Loucy (cell line): ENCODE results near the gene PRKCQ.

ENCODE experiments used
- H2AFZ ChIP-seq: fragments of 200-600 bp; sonication (generic); 2 replicates; pipeline ENCODE4 v1.6.0; 2016; ENCODE audit warnings: antibody characterized with exemption, mild to moderate bottlenecking, low read length, moderate library complexity
- H3F3A ChIP-seq: fragments of 200-600 bp; 2 replicates; pipeline ENCODE4 v1.6.0; 2016; ENCODE audit warnings: antibody characterized with exemption, low read depth, mild to moderate bottlenecking
- H3K27me3 ChIP-seq: fragments of 200-600 bp; sonication (generic); 2 replicates; pipeline ENCODE4 v1.6.1; 2014; ENCODE audit warnings: low read length, mild to moderate bottlenecking; ENCODE audit not compliant: insufficient read depth, poor library complexity, severe bottlenecking
- H3K36me3 ChIP-seq: fragments of 200-600 bp; sonication (generic); 2 replicates; pipeline ENCODE4 v1.6.1; 2016; ENCODE audit warnings: low read length; ENCODE audit not compliant: insufficient read depth
- H3K4me1 ChIP-seq: fragments of 200-600 bp; sonication (generic); 2 replicates; pipeline ENCODE4 v1.5.1; 2014; ENCODE audit warnings: low read length, mild to moderate bottlenecking; ENCODE audit not compliant: insufficient read depth, poor library complexity, severe bottlenecking
- H3K4me2 ChIP-seq: fragments of 200-600 bp; sonication (generic); 2 replicates; pipeline ENCODE4 v1.6.0; 2014; ENCODE audit warnings: antibody characterized with exemption, low read length, low read depth, mild to moderate bottlenecking; ENCODE audit not compliant: poor library complexity, severe bottlenecking
- H3K4me3 ChIP-seq: fragments of 200-600 bp; sonication (generic); 2 replicates; pipeline ENCODE4 v1.5.1; 2014; ENCODE audit warnings: low read length, mild to moderate bottlenecking, mixed read lengths; ENCODE audit not compliant: poor library complexity, severe bottlenecking
- H3K79me2 ChIP-seq: fragments of 200-600 bp; sonication (generic); 2 replicates; pipeline ENCODE4 v1.6.1; 2014; ENCODE audit warnings: low read length; ENCODE audit not compliant: insufficient read depth
- H3K9ac ChIP-seq: fragments of 200-600 bp; sonication (generic); 2 replicates; pipeline ENCODE4 v1.6.0; 2014; ENCODE audit warnings: mild to moderate bottlenecking, low read depth, low read length, moderate library complexity; ENCODE audit not compliant: poor library complexity, severe bottlenecking
- H3K9me2 ChIP-seq: fragments of 200-600 bp; sonication (generic); replicated peaks from 2 replicates; pipeline ENCODE4 v1.6.1; 2016; ENCODE audit warnings: low read depth, low read length, mixed read lengths
- H3K9me3 ChIP-seq: fragments of 200-600 bp; sonication (generic); 2 replicates; pipeline ENCODE4 v1.6.1; 2014; ENCODE audit warnings: mild to moderate bottlenecking, antibody characterized with exemption, low read length, low read depth; ENCODE audit not compliant: insufficient read depth
- H4K20me1 ChIP-seq: fragments of 200-600 bp; sonication (generic); 2 replicates; pipeline ENCODE4 v1.6.0; 2014; ENCODE audit warnings: antibody characterized with exemption, low read length, mild to moderate bottlenecking; ENCODE audit not compliant: insufficient read depth, poor library complexity, severe bottlenecking
- CTCF ChIP-seq: fragments of 200-600 bp; sonication (generic); conservative IDR thresholded peaks from 2 replicates; pipeline ENCODE4 v1.5.1; 2014; ENCODE audit warnings: mild to moderate bottlenecking, antibody characterized with exemption, low read length
- EZH2phosphoT487 ChIP-seq: fragments of 200-600 bp; IDR thresholded peaks from 2 replicates; pipeline ENCODE4 v1.6.1; 2018; ENCODE audit warnings: antibody characterized with exemption, mild to moderate bottlenecking, moderate library complexity, borderline replicate concordance

Gene PRKCQ

GRCh38 chr10:6385665-6386064 is 194.4 kb downstream of the PRKCQ start:
- Histone ChIP-seq H3K27me3 (no peaks in the 10 kb centered on the region), H3K9me3 (peaks cover 12% of the 10 kb centered on the region; the same call in 1 of the 2 replicates), H3K79me2 (no peaks in the 10 kb centered on the region), H3K4me1 (peaks cover 11% of the 10 kb centered on the region), H2AFZ (no peak overlapping the region), H3K4me2 (no peak overlapping the region), H3F3A (no peaks in the 10 kb centered on the region), H3K9me2 (no peaks in the 10 kb centered on the region), H4K20me1 (no peaks in the 10 kb centered on the region), H3K9ac (no peak overlapping the region), H3K36me3 (no peaks in the 10 kb centered on the region), H3K4me3 (no peak overlapping the region)
- TF ChIP-seq EZH2phosphoT487, result no peak
- TF ChIP-seq CTCF, result no peak

- TF ChIP-seq EZH2phosphoT487 (no peak), CTCF (no peak)
- Histone ChIP-seq H3K4me1 (peaks cover 11% of the 10 kb centered on the region), H3K9me3 (peaks cover 17% of the 10 kb centered on the region; the same call in 1 of the 2 replicates), H3K4me2 (no peak overlapping the region), H3K79me2 (no peaks in the 10 kb centered on the region), H2AFZ (no peak overlapping the region), H3F3A (no peaks in the 10 kb centered on the region), H3K9ac (no peak overlapping the region), H4K20me1 (no peaks in the 10 kb centered on the region), H3K4me3 (no peak overlapping the region), H3K27me3 (no peaks in the 10 kb centered on the region), H3K36me3 (no peaks in the 10 kb centered on the region), H3K9me2 (no peaks in the 10 kb centered on the region)
Observed at GRCh38 chr10:6384847-6385246, 195.2 kb downstream of the PRKCQ start.

- Histone ChIP-seq H3K9me3 (peaks cover 24% of the 10 kb centered on the region; the same call in 1 of the 2 replicates), H3K27me3 (no peaks in the 10 kb centered on the region), H3K9ac (no peak overlapping the region), H2AFZ (no peak overlapping the region), H3F3A (no peaks in the 10 kb centered on the region), H3K4me1 (peaks cover 11% of the 10 kb centered on the region), H3K4me3 (no peak overlapping the region), H4K20me1 (no peaks in the 10 kb centered on the region), H3K36me3 (no peaks in the 10 kb centered on the region), H3K79me2 (no peaks in the 10 kb centered on the region), H3K4me2 (no peak overlapping the region), H3K9me2 (no peaks in the 10 kb centered on the region)
- TF ChIP-seq CTCF, result no peak
- no peak for TF ChIP-seq EZH2phosphoT487
Observed at GRCh38 chr10:6384031-6384430, 196.0 kb downstream of the PRKCQ start.
